Erythroblast (primary cell): ENCODE data around the gene CAMK2A.

Experiments
- GATA1 ChIP-seq: IDR thresholded peaks from 2 replicates; pipeline ENCODE4 v1.6.1; 2011; ENCODE audit warnings: low read depth, mild to moderate bottlenecking, control low read depth, low read length, moderate library complexity
- POLR2A ChIP-seq: IDR thresholded peaks from 2 replicates; pipeline ENCODE4 v1.6.1; 2011; ENCODE audit warnings: mild to moderate bottlenecking, low read length

DNA sequence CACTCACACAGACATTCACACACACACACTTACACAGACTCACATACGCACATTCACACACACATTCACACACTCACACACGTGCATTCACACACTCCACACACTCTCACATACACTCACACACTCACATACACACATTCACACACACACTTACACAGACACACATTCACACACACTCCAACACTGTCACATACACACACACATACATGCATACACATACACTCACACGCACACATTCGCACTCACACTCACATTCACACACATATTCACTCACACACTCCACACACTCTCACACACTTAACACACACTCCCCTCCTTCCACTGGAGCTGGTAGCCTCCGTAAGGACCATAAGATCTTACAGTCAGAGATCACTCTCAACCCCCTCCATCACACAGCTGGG lies 26.2 kb downstream of the CAMK2A start:
- no peak for TF ChIP-seq POLR2A
- TF ChIP-seq GATA1: no peak
